GM12878 (cell line): ENCODE results near the gene SELE. TPM values are rescaled to one million over a fixed set of nuclear protein-coding genes. Genes with fewer than 3 reads are reported as not detected.

ENCODE experiments used
- ATF7 ChIP-seq: fragments of 450-650 bp; IDR thresholded peaks from 2 replicates; pipeline ENCODE4 v1.6.1; 2016; ENCODE audit warnings: low read depth, mild to moderate bottlenecking
- GABPA ChIP-seq: IDR thresholded peaks from 2 replicates; pipeline ENCODE4 v1.6.1; 2014; ENCODE audit warnings: antibody characterized with exemption, low read depth, mild to moderate bottlenecking, inconsistent platforms
- IKZF1 ChIP-seq: fragments of 450-650 bp; conservative IDR thresholded peaks from 2 replicates; pipeline ENCODE4 v1.6.1; 2017; ENCODE audit warnings: antibody characterized with exemption, mild to moderate bottlenecking
- IKZF2 ChIP-seq, 2 experiments: fragments of 450-650 bp; IDR thresholded peaks; 2 replicates each; pipeline ENCODE4 v1.6.1; 2017; ENCODE audit warnings: mild to moderate bottlenecking in 2 of 2, moderate library complexity in 2 of 2
- PAX5 ChIP-seq: IDR thresholded peaks from 2 replicates; pipeline ENCODE4 v1.6.1; 2011; ENCODE audit warnings: low read depth, low read length, borderline replicate concordance
- RCOR1 ChIP-seq: conservative IDR thresholded peaks from 2 replicates; pipeline ENCODE4 v1.6.1; 2012; ENCODE audit warnings: low read depth, low read length, improper control_type of control experiment
- ZBED1 ChIP-seq: IDR thresholded peaks from 2 replicates; pipeline ENCODE4 v1.6.1; 2016; ENCODE audit warnings: borderline replicate concordance
- polyA plus RNA-seq, 11 experiments: library from polyadenylated mRNA; depleted of rRNA in 4 of 11; unstranded in 6 of 11; stranded (reverse) in 5 of 11; fragments of >200 nt; fragmentation: Nextera tagmentation in 4 of 11; fragmentation: Illumina TruSeq in 1 of 11; extraction: Ambion mirVana in 4 of 11; extraction: Trizol in 1 of 11; gene quantifications; 1 replicate in 1 of 11; 2 replicates in 10 of 11; pipeline versions ENCODE4 v1.2.1 to v1.2.3, GENCODE V29; 2011 to 2016; ENCODE audit warnings: inconsistent platforms in 2 of 11, missing spikeins in 2 of 11, low read depth in 1 of 11
- total RNA-seq, 4 experiments: library from RNA; depleted of rRNA in 3 of 4; stranded (reverse); fragments of >200 nt in 3 of 4; fragmentation: Illumina TruSeq in 1 of 4; extraction: Trizol in 1 of 4; gene quantifications; 2 replicates each; pipeline versions ENCODE4 v1.2.1 to v1.2.3, GENCODE V29; 2013 to 2021
- TF ChIP-seq, protein P1 (sequence below): fragments of 450-650 bp; IDR thresholded peaks from 2 replicates; pipeline ENCODE4 v1.6.1; 2016; ENCODE audit warnings: mild to moderate bottlenecking, moderate library complexity, borderline replicate concordance
- TF ChIP-seq, protein P2 (sequence below): fragments of 450-650 bp; conservative IDR thresholded peaks from 2 replicates; pipeline ENCODE4 v1.6.1; 2017; ENCODE audit warnings: mild to moderate bottlenecking, moderate library complexity
- TF ChIP-seq, protein P3 (sequence below): fragments of 450-650 bp; IDR thresholded peaks from 2 replicates; pipeline ENCODE4 v1.6.1; 2017; ENCODE audit warnings: mild to moderate bottlenecking, moderate library complexity
- TF ChIP-seq, protein P4 (sequence below): fragments of 450-650 bp; IDR thresholded peaks from 2 replicates; pipeline ENCODE4 v1.6.1; 2017; ENCODE audit warnings: low read depth, mild to moderate bottlenecking, moderate library complexity
- TF ChIP-seq, protein P5 (sequence below): fragments of 450-650 bp; IDR thresholded peaks from 2 replicates; pipeline ENCODE4 v1.6.1; 2017; ENCODE audit warnings: borderline replicate concordance
- TF ChIP-seq, protein P6 (sequence below): fragments of 450-650 bp; IDR thresholded peaks from 2 replicates; pipeline ENCODE4 v1.6.1; 2017; ENCODE audit warnings: antibody characterized with exemption, mild to moderate bottlenecking, moderate library complexity

The SELE gene
- total and polyA plus RNA-seq, 10 of the 15 experiments (the other 5 are each of a cell fraction or from before 2014, with no cell fraction given), result not detected

DNA sequence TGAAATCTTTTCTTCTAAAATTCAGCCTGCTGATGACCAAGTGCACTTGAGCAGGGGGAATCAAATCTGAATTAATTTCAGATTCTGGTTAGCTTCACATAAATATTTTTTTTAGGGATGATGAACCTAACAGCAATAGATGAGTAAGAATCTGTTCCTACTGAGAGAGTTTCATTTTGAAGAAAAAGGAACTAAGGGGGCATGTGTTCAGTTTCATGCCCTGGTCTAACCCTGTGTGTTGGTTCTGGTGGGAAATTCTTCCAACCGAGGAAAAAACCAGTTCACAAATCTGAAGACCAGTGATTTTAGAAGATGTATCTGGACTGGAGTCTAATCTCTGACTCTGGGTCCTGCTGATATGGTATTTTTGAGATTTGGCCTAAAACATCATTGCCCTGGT is 36.1 kb downstream of the SELE start (continued):
- TF ChIP-seq, protein P1, sequence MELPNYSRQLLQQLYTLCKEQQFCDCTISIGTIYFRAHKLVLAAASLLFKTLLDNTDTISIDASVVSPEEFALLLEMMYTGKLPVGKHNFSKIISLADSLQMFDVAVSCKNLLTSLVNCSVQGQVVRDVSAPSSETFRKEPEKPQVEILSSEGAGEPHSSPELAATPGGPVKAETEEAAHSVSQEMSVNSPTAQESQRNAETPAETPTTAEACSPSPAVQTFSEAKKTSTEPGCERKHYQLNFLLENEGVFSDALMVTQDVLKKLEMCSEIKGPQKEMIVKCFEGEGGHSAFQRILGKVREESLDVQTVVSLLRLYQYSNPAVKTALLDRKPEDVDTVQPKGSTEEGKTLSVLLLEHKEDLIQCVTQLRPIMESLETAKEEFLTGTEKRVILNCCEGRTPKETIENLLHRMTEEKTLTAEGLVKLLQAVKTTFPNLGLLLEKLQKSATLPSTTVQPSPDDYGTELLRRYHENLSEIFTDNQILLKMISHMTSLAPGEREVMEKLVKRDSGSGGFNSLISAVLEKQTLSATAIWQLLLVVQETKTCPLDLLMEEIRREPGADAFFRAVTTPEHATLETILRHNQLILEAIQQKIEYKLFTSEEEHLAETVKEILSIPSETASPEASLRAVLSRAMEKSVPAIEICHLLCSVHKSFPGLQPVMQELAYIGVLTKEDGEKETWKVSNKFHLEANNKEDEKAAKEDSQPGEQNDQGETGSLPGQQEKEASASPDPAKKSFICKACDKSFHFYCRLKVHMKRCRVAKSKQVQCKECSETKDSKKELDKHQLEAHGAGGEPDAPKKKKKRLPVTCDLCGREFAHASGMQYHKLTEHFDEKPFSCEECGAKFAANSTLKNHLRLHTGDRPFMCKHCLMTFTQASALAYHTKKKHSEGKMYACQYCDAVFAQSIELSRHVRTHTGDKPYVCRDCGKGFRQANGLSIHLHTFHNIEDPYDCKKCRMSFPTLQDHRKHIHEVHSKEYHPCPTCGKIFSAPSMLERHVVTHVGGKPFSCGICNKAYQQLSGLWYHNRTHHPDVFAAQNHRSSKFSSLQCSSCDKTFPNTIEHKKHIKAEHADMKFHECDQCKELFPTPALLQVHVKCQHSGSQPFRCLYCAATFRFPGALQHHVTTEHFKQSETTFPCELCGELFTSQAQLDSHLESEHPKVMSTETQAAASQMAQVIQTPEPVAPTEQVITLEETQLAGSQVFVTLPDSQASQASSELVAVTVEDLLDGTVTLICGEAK, result no peak
- TF ChIP-seq ATF7, result peak; percentile 42; the same call in 1 of the 2 replicates
- TF ChIP-seq IKZF1, result peak; percentile 60
- TF ChIP-seq, protein P2, sequence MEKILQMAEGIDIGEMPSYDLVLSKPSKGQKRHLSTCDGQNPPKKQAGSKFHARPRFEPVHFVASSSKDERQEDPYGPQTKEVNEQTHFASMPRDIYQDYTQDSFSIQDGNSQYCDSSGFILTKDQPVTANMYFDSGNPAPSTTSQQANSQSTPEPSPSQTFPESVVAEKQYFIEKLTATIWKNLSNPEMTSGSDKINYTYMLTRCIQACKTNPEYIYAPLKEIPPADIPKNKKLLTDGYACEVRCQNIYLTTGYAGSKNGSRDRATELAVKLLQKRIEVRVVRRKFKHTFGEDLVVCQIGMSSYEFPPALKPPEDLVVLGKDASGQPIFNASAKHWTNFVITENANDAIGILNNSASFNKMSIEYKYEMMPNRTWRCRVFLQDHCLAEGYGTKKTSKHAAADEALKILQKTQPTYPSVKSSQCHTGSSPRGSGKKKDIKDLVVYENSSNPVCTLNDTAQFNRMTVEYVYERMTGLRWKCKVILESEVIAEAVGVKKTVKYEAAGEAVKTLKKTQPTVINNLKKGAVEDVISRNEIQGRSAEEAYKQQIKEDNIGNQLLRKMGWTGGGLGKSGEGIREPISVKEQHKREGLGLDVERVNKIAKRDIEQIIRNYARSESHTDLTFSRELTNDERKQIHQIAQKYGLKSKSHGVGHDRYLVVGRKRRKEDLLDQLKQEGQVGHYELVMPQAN, result no peak
- TF ChIP-seq, protein P3, sequence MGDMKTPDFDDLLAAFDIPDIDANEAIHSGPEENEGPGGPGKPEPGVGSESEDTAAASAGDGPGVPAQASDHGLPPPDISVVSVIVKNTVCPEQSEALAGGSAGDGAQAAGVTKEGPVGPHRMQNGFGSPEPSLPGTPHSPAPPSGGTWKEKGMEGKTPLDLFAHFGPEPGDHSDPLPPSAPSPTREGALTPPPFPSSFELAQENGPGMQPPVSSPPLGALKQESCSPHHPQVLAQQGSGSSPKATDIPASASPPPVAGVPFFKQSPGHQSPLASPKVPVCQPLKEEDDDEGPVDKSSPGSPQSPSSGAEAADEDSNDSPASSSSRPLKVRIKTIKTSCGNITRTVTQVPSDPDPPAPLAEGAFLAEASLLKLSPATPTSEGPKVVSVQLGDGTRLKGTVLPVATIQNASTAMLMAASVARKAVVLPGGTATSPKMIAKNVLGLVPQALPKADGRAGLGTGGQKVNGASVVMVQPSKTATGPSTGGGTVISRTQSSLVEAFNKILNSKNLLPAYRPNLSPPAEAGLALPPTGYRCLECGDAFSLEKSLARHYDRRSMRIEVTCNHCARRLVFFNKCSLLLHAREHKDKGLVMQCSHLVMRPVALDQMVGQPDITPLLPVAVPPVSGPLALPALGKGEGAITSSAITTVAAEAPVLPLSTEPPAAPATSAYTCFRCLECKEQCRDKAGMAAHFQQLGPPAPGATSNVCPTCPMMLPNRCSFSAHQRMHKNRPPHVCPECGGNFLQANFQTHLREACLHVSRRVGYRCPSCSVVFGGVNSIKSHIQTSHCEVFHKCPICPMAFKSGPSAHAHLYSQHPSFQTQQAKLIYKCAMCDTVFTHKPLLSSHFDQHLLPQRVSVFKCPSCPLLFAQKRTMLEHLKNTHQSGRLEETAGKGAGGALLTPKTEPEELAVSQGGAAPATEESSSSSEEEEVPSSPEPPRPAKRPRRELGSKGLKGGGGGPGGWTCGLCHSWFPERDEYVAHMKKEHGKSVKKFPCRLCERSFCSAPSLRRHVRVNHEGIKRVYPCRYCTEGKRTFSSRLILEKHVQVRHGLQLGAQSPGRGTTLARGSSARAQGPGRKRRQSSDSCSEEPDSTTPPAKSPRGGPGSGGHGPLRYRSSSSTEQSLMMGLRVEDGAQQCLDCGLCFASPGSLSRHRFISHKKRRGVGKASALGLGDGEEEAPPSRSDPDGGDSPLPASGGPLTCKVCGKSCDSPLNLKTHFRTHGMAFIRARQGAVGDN, result peak; percentile 41; the same call in 1 of the 2 replicates
- TF ChIP-seq PAX5, result no peak
- TF ChIP-seq, protein P4, sequence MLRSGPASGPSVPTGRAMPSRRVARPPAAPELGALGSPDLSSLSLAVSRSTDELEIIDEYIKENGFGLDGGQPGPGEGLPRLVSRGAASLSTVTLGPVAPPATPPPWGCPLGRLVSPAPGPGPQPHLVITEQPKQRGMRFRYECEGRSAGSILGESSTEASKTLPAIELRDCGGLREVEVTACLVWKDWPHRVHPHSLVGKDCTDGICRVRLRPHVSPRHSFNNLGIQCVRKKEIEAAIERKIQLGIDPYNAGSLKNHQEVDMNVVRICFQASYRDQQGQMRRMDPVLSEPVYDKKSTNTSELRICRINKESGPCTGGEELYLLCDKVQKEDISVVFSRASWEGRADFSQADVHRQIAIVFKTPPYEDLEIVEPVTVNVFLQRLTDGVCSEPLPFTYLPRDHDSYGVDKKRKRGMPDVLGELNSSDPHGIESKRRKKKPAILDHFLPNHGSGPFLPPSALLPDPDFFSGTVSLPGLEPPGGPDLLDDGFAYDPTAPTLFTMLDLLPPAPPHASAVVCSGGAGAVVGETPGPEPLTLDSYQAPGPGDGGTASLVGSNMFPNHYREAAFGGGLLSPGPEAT, result 0 out of 2 replicates have a peak, but pooled peaks have one; percentile 37
- TF ChIP-seq IKZF2 (IDR thresholded peaks at IDR 0.05), result peak; percentile 67 to 68
- TF ChIP-seq, protein P5, sequence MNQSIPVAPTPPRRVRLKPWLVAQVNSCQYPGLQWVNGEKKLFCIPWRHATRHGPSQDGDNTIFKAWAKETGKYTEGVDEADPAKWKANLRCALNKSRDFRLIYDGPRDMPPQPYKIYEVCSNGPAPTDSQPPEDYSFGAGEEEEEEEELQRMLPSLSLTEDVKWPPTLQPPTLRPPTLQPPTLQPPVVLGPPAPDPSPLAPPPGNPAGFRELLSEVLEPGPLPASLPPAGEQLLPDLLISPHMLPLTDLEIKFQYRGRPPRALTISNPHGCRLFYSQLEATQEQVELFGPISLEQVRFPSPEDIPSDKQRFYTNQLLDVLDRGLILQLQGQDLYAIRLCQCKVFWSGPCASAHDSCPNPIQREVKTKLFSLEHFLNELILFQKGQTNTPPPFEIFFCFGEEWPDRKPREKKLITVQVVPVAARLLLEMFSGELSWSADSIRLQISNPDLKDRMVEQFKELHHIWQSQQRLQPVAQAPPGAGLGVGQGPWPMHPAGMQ, result no peak
- TF ChIP-seq RCOR1, result no peak
- no peak for TF ChIP-seq GABPA
- no peak for TF ChIP-seq ZBED1
- TF ChIP-seq, protein P6, sequence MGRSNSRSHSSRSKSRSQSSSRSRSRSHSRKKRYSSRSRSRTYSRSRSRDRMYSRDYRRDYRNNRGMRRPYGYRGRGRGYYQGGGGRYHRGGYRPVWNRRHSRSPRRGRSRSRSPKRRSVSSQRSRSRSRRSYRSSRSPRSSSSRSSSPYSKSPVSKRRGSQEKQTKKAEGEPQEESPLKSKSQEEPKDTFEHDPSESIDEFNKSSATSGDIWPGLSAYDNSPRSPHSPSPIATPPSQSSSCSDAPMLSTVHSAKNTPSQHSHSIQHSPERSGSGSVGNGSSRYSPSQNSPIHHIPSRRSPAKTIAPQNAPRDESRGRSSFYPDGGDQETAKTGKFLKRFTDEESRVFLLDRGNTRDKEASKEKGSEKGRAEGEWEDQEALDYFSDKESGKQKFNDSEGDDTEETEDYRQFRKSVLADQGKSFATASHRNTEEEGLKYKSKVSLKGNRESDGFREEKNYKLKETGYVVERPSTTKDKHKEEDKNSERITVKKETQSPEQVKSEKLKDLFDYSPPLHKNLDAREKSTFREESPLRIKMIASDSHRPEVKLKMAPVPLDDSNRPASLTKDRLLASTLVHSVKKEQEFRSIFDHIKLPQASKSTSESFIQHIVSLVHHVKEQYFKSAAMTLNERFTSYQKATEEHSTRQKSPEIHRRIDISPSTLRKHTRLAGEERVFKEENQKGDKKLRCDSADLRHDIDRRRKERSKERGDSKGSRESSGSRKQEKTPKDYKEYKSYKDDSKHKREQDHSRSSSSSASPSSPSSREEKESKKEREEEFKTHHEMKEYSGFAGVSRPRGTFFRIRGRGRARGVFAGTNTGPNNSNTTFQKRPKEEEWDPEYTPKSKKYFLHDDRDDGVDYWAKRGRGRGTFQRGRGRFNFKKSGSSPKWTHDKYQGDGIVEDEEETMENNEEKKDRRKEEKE, result no peak
